GM18870 (cell line): Measurements from ENCODE around the gene LRRIQ1.
A peak's percentile ranks its signal among the peaks of the same experiment; 100 is the strongest.
"Not testable (repeated sequence)": the region's sequence is repeated elsewhere in the genome, so short reads cannot be mapped to it uniquely, and the experiment has no call there.

Experiments
- ATAC-seq: cut with Tn5 transposase; IDR thresholded peaks from one replicate; pipeline ENCODE4 v1.9.1; 2021; ENCODE audit warnings: moderate library complexity; ENCODE audit not compliant: unreplicated experiment

The LRRIQ1 gene

GRCh38 chr12:85190728-85191127, 154.6 kb downstream of the LRRIQ1 start:
- no peak for ATAC-seq

- not testable (repeated sequence) for ATAC-seq
These were observed 167.7 kb downstream of the LRRIQ1 start for GRCh38 chr12:85203809-85204208.

- ATAC-seq: no peak
These were observed 170.4 kb downstream of the LRRIQ1 start for GRCh38 chr12:85206543-85206942.

GRCh38 chr12:85224339-85224738, 188.2 kb downstream of the LRRIQ1 start:
- not testable (repeated sequence) for ATAC-seq

GRCh38 chr12:85225501-85225900, 189.3 kb downstream of the LRRIQ1 start:
- no peak for ATAC-seq

- ATAC-seq: no peak
These were observed 201.2 kb downstream of the LRRIQ1 start for GRCh38 chr12:85237327-85237726.

- no peak for ATAC-seq
These were observed 208.4 kb downstream of the LRRIQ1 start for GRCh38 chr12:85244561-85244960.

GRCh38 chr12:85253853-85254252, 217.7 kb downstream of the LRRIQ1 start:
- ATAC-seq: no peak

GRCh38 chr12:85257671-85258070, 221.5 kb downstream of the LRRIQ1 start:
- no peak for ATAC-seq

GRCh38 chr12:85260447-85260846, 224.3 kb downstream of the LRRIQ1 start:
- ATAC-seq: no peak

GRCh38 chr12:85260896-85261295, 224.7 kb downstream of the LRRIQ1 start:
- ATAC-seq: no peak

- ATAC-seq: no peak
These were observed 230.2 kb downstream of the LRRIQ1 start for GRCh38 chr12:85266356-85266755.

- no peak for ATAC-seq
These were observed 237.5 kb downstream of the LRRIQ1 start for GRCh38 chr12:85273381-85274314.

GRCh38 chr12:85274315-85274651, 238.1 kb downstream of the LRRIQ1 start:
- ATAC-seq: no peak

GRCh38 chr12:85275374-85275773, 239.2 kb downstream of the LRRIQ1 start:
- ATAC-seq: no peak

- ATAC-seq: no peak
These were observed 241.0 kb downstream of the LRRIQ1 start for GRCh38 chr12:85277191-85277590.

- ATAC-seq: no peak
These were observed 241.9 kb downstream of the LRRIQ1 start for GRCh38 chr12:85277900-85278597.

- no peak for ATAC-seq
These were observed 242.7 kb downstream of the LRRIQ1 start for GRCh38 chr12:85278598-85279448.

GRCh38 chr12:85279449-85280164, 243.5 kb downstream of the LRRIQ1 start:
- no peak for ATAC-seq

- peak; percentile 82 for ATAC-seq
These were observed 244.2 kb downstream of the LRRIQ1 start, which contains the start of gene ALX1 for GRCh38 chr12:85280165-85280983. Gene ALX1, plus strand, starts transcription at chr12:85280220. Its CDS starts 42 bp downstream, at chr12:85280262.
